COR-L47 (cell line): ENCODE measurements around the gene ATP8B1.
"Not testable (repeated sequence)": the region's sequence is repeated elsewhere in the genome, so short reads cannot be mapped to it uniquely, and the experiment has no call there.

Experiments used
- DNase-seq: peaks from one replicate; lab custom pipeline; 2025; lab: John Stamatoyannopoulos, UW

ATP8B1 gene

GRCh38 chr18:57764995-57765394 is 38.1 kb downstream of the ATP8B1 start:
- DNase-seq = no peak

DNA sequence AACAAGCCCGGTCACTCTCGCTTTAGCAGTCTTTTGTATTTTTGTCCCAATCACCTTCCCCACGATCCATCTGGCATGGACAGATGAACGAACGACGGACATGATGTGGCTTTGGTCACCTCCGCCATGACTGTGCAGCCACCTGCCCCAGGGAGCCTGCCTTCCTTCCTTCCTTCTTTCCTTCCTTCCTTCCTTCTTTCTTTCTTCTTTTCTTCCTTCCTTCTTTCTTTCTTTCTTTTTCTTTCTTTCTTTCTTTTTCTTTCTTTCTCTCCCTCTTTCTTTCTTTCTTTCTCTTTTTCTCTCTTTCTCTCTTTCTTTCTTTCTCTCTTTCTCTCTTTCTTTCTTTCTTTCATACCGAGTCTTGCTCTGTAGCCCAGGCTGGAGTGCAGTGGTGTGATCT is 39.0 kb downstream of the ATP8B1 start:
- DNase-seq = no peak

- no peak for DNase-seq
Measured at GRCh38 chr18:57762686-57763085, 40.4 kb downstream of the ATP8B1 start.

GRCh38 chr18:57759650-57760049 is 43.5 kb downstream of the ATP8B1 start:
- DNase-seq = no peak

GRCh38 chr18:57755473-57756067 is 47.5 kb downstream of the ATP8B1 start:
- DNase-seq = no peak

DNA sequence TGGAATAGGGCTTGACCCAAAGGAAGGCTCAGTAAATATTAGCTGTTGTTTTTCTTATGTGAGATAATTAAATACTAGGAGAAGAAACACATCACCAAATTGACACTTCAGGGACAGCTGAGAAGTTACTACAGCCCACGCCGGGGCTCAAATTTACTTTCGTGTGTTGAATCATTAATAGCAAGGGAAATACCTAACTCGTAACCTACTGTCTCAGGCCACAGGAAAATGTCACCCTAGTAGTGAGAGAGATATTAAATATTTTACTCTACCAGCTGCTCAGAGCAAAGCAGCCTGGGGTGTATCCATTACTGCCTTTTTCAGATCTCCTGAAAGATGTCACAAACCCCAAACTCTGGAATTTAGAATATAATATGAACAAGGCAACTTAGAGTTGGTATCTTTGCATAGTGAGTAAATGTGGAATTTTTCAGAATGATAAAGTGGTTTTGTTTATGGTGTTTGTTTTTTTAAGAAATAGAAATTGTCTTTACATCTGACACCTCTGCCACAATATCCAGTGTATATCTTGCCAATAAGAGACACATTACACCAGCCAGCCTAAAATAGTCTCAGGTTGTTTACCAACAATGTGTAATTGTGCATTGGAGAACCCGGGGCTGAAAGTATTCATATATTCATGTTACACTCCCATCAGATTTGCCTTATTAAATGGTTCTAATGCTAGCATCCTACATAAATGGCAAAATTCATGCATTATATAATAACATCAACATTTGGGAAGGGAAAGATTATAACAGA is 48.4 kb downstream of the ATP8B1 start:
- no peak for DNase-seq

GRCh38 chr18:57753063-57753462 is 50.1 kb downstream of the ATP8B1 start:
- DNase-seq = no peak

- no peak for DNase-seq
Measured at GRCh38 chr18:57749604-57749970, 53.5 kb downstream of the ATP8B1 start.

DNA sequence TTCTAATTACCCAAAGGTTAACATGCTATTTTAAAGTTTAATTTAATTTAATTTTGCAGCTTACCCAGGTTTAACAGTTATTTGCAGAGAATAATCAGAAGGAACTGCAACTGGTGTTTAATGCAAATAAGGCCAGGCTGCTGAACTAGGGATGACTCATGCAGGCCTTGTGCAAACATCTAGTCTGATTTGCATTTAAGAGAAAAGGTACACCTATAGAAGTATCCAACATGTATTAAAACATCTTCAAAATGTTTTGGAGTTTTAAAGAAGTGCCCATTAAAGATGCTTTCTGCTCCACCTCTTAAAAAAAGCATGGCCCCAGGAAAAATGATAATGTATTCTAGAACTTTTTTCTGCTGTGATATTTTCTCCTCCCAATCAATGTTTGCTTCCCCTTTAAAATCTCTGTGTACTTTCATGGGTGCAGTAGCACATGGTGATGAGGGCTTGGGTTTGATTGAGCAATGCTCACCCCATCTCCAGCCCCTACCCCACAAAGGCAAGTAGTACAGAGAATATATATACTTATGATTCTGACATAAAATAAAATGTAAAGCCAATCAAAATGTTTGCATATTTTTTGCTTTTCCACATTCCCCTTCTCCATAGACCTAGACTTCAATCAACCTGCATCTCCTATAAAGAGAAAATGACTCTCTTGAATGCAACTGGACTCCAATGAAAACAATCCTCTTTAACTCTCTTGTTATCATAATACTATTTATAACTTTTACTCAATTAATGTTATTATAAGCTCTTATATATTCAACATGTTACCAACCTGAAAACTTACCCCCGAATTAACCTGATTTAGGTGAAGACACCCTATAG is 54.1 kb downstream of the ATP8B1 start:
- DNase-seq = peak; percentile 44

DNA sequence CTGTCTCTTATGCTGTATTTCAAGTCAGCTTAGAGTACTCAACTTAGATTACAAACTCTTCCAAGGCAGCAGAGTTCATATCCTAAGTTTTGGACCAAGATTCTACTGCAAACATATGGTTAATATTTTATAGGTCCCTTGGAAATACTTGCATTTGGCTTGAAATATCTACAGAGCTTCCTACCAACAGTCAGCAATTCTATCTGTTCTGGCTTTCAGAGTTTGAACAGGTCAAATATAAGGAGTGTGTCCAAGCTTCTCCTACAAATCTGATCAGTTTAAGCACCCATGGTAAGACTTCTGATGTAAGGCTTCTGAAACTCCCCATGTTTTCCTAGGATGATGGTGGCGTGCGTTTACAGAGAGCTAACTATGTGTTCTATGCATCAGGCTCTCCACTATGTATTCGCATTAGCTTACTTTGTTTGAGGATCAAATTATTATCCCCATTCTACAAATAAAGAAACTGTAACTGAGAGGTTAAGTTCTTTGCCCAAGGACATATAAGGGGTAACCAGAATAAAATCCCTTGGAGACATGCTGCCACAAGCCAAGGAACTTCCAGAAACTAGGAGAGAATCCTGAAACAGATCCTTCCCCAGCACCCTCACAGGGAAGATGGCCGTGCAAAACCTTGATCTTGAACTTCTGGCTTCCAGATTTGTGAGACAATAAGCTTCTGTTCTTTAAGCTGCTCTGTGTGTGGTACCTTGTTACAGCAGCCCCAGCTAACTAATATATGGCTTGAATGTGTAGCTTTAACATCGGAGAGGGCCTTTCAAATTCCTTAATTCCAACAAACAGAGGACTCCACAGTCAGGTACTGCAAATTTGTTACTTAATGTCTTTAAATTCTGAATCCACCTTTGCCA is 55.1 kb downstream of the ATP8B1 start:
- DNase-seq = no peak

DNA sequence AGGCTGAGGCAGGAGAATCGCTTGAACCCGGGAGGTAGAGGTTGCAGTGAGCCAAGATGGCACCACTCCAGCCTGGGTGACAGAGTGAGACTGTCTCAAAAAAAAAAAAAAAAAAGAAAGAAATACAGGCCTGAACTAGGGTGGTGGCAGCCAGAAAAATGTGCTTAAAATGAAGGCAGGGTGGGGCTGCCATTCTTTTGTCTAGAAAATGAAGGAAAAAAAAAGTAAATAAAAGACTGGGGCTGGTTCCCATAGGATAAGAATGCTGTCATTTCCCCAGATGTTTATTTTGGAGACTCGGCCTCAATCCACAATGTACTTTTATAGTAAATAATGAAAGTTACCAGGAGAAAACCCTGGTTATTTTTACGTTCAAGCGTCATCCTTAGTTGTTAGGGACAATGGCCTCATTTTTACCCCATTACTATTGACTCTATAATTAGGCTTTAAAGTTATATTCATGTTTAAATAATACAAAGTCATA is 58.9 kb downstream of the ATP8B1 start:
- peak; percentile 51 for DNase-seq

GRCh38 chr18:57743008-57743407 is 60.1 kb downstream of the ATP8B1 start:
- DNase-seq = no peak

GRCh38 chr18:57741273-57741672 is 61.8 kb downstream of the ATP8B1 start:
- DNase-seq = no peak

DNA sequence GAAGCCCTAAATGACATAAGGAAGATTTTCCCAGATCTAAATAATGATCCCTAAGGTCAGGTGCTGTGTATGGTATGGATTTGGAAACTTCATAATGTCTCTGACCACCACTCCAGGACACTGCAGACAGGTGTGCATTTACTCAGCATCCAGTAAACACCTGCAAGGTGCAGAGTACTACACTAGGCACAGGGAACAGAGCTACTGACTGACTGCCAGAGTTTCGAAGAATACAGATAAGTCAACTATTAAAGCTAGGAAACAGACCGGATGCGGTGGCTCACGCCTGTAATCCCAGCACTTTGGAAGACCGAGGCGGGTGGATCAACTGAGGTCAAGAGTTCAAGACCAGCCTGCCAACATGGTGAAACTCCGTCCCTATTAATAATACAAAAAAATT is 65.0 kb downstream of the ATP8B1 start:
- no peak for DNase-seq

GRCh38 chr18:57737400-57738060 is 65.6 kb downstream of the ATP8B1 start:
- DNase-seq = no peak

- not testable (repeated sequence) for DNase-seq
Measured at GRCh38 chr18:57735042-57735441, 68.1 kb downstream of the ATP8B1 start.

- DNase-seq = no peak
Measured at GRCh38 chr18:57733861-57734260, 69.3 kb downstream of the ATP8B1 start.

DNA sequence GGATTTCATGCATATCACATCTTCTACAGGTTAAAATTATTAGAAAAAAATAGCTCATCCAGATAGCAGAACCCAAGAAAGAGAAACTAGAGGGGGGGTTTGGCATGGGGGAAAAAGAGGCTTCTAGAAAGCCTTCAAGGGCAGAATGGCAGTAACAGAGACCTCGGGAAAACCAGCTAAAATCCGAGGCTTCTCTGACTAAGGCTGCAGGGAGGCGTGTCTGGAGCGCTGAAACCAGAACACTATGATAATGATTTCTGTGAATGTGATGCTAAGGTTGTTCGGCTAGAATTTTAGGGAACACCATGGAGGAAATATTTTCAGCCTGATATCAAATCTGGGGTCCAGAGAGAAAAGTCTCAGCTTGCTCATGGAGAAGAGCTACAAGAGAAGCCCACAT is 73.0 kb downstream of the ATP8B1 start:
- DNase-seq = no peak

GRCh38 chr18:57728941-57729511 is 74.1 kb downstream of the ATP8B1 start:
- no peak for DNase-seq

- DNase-seq = no peak
Measured at GRCh38 chr18:57727952-57728807, 74.9 kb downstream of the ATP8B1 start.
